B cell (primary cell): ENCODE measurements around the gene NTHL1. TPM values are rescaled to one million over a fixed set of nuclear protein-coding genes. Genes with fewer than 3 reads are reported as not detected.

Experiments used
- ATAC-seq: fragments of 200-7000 bp; cut with Tn5 transposase; one replicate; pipeline ENCODE4 v1.10.0; 2021; ENCODE audit warnings: low read depth, mild to moderate bottlenecking, moderate number of reproducible peaks, moderate library complexity
- CTCF ChIA-PET: fragments of 350-600 bp; sonication (Branson Sonifier 250); formaldehyde crosslinking; loops from one replicate; lab custom pipeline; 2021; ENCODE audit warnings: antibody characterized with exemption, inconsistent platforms; lab: Charles Lee
- POLR2A ChIA-PET: fragments of 350-600 bp; sonication (Branson Sonifier 250); formaldehyde crosslinking; loops from one replicate; lab custom pipeline; 2021; ENCODE audit warnings: antibody characterized with exemption; lab: Charles Lee
- DNase-seq: peaks from one replicate; pipeline ENCODE4 v3.0.0; 2013
- H2AFZ ChIP-seq: 2 replicates; pipeline ENCODE4 v1.6.1; 2012; ENCODE audit warnings: mild to moderate bottlenecking, low read depth, low read length; ENCODE audit not compliant: insufficient read depth, poor library complexity, severe bottlenecking
- H3K27ac ChIP-seq, 2 donors: 1 replicate in 1 of 2; 2 replicates in 1 of 2; pipeline ENCODE4 v1.5.1; 2012 to 2013; ENCODE audit warnings: low read length in 2 of 2, mild to moderate bottlenecking in 2 of 2, moderate library complexity in 1 of 2
- H3K27me3 ChIP-seq, 4 experiments: fragments of 200-600 bp in 1 of 4; sonication (generic) in 1 of 4; replicated peaks in 1 of 4; 1 replicate in 2 of 4; 2 replicates in 2 of 4; pipeline versions ENCODE4 v1.6.1 to v1.7.0; 2013 to 2016; ENCODE audit warnings: low read length in 3 of 4, mild to moderate bottlenecking in 2 of 4, mixed read lengths in 1 of 4, moderate library complexity in 1 of 4; ENCODE audit not compliant: insufficient read depth in 4 of 4, control insufficient read depth in 3 of 4; ENCODE audit errors: control extremely low read depth in 1 of 4
- H3K36me3 ChIP-seq, 2 experiments: replicated peaks in 1 of 2; 1 replicate in 1 of 2; 2 replicates in 1 of 2; pipeline versions ENCODE4 v1.6.1 to v1.7.1; 2013; ENCODE audit warnings: low read length in 1 of 2; ENCODE audit not compliant: insufficient read depth in 2 of 2, control insufficient read depth in 1 of 2; ENCODE audit errors: control extremely low read depth in 1 of 2, extremely low read depth in 1 of 2
- H3K4me1 ChIP-seq, 2 donors: fragments of 200-600 bp in 1 of 2; sonication (generic) in 1 of 2; 1 replicate in 1 of 2; 2 replicates in 1 of 2; pipeline versions ENCODE4 v1.5.1 to v1.6.1; 2013 to 2017; ENCODE audit warnings: low read length in 2 of 2; ENCODE audit not compliant: control insufficient read depth in 2 of 2, insufficient read depth in 2 of 2
- H3K4me2 ChIP-seq: replicated peaks from 2 replicates; pipeline ENCODE3; 2012; ENCODE audit warnings: mild to moderate bottlenecking, low read depth, low read length; ENCODE audit not compliant: poor library complexity, severe bottlenecking
- H3K4me3 ChIP-seq, 5 experiments: fragments of 200-600 bp in 1 of 5; sonication (generic) in 1 of 5; 1 replicate in 3 of 5; 2 replicates in 2 of 5; pipeline versions ENCODE4 v1.5.1 to v1.7.0; 2011 to 2016; ENCODE audit warnings: low read length in 4 of 5, mild to moderate bottlenecking in 4 of 5, low read depth in 2 of 5, control low read depth in 1 of 5, moderate library complexity in 1 of 5; ENCODE audit not compliant: insufficient read depth in 1 of 5; ENCODE audit errors: control extremely low read depth in 1 of 5, extremely low read depth in 1 of 5
- H3K79me2 ChIP-seq: fragments of 200-600 bp; sonication (generic); one replicate; pipeline ENCODE4 v1.6.0; 2016; ENCODE audit warnings: low read length; ENCODE audit not compliant: control insufficient read depth, insufficient read depth
- H3K9ac ChIP-seq: fragments of 200-600 bp; sonication (generic); 2 replicates; pipeline ENCODE4 v1.6.1; 2017; ENCODE audit warnings: mild to moderate bottlenecking, low read length, moderate library complexity
- H3K9me3 ChIP-seq, 3 donors: one replicate each; pipeline versions ENCODE4 v1.6.1 to v1.7.1; 2013; ENCODE audit warnings: low read length in 2 of 3; ENCODE audit not compliant: control insufficient read depth in 2 of 3, insufficient read depth in 1 of 3; ENCODE audit errors: control extremely low read depth in 1 of 3
- H4K20me1 ChIP-seq: 2 replicates; pipeline ENCODE4 v1.6.0; 2012; ENCODE audit warnings: mild to moderate bottlenecking, low read length; ENCODE audit not compliant: insufficient read depth, control insufficient read depth, poor library complexity, severe bottlenecking
- H3K27ac Mint-ChIP-seq: one replicate; pipeline ENCODE4 v1.8.0; 2021; ENCODE audit warnings: mixed read lengths
- H3K27me3 Mint-ChIP-seq: one replicate; pipeline ENCODE4 v1.8.0; 2021; ENCODE audit warnings: mixed read lengths
- H3K4me1 Mint-ChIP-seq: one replicate; pipeline ENCODE4 v1.8.0; 2021; ENCODE audit warnings: mixed read lengths
- H3K4me3 Mint-ChIP-seq: one replicate; pipeline ENCODE4 v1.8.0; 2021; ENCODE audit warnings: mixed read lengths
- H3K9me3 Mint-ChIP-seq: one replicate; pipeline ENCODE4 v1.8.0; 2022; ENCODE audit warnings: mixed read lengths; ENCODE audit not compliant: insufficient read depth
- EZH2 ChIP-seq: IDR thresholded peaks from 2 replicates; pipeline ENCODE4 v1.6.1; 2012; ENCODE audit warnings: borderline replicate concordance, low read depth, mild to moderate bottlenecking, moderate library complexity, low read length; ENCODE audit not compliant: insufficient read depth, poor library complexity, severe bottlenecking
- WGBS: methylation state at CpG from one replicate; pipeline ENCODE4 v1.1.5; 2013; ENCODE audit warnings: missing lambda C conversion rate; ENCODE audit not compliant: insufficient coverage; 5-methylcytosine and 5-hydroxymethylcytosine counted together
- intact Hi-C: fragments of 100-400 bp; cut with micrococcal nuclease; formaldehyde crosslinking; loops from one replicate; pipeline ENCODE4 v1.10.0; 2022
- polyA plus RNA-seq: library from polyadenylated mRNA; depleted of rRNA; stranded (reverse); fragments of >200 nt; gene quantifications from 2 replicates; pipeline ENCODE4 v1.2.3, GENCODE V29; 2012
- total RNA-seq, 2 donors: library from RNA; stranded (reverse); fragments of 120-200 nt in 1 of 2; gene quantifications; 1 replicate in 1 of 2; 2 replicates in 1 of 2; pipeline versions ENCODE4 v1.2.3 to v1.2.4, GENCODE V29; 2013 to 2022
- TF ChIP-seq, protein P1 (sequence below): fragments of 200-600 bp; IDR thresholded peaks from one replicate; pipeline ENCODE4 v1.8.0; 2022; ENCODE audit warnings: antibody characterized with exemption, mild to moderate bottlenecking

NTHL1 gene
- total and polyA plus RNA-seq, 2 donors (not counting 1 experiment from before 2014, with no cell fraction given) = 17.5 to 27.6 TPM

GRCh38 chr16:2079311-2079800, 31.7 kb upstream of the NTHL1 start:
- no peak overlapping the region for H3K9ac ChIP-seq
- Mint-ChIP-seq H3K4me3 (no peak overlapping the region), H3K9me3 (no peaks in the 10 kb centered on the region), H3K27ac (no peak overlapping the region), H3K4me1 (no peaks in the 10 kb centered on the region), H3K27me3 (no peaks in the 10 kb centered on the region)
- intact Hi-C loops = no loop called here
- DNase-seq (no peak), ATAC-seq (no peak)
- POLR2A ChIA-PET = interaction anchor here (0.6 kb wide), 1 partner anchor 1709 kb away, joined by 3 read pairs; the partner anchor contains the start of gene MRPL28
- H3K27ac ChIP-seq = no peak overlapping the region
- no peak overlapping the region for H3K4me3 ChIP-seq
- H3K27me3 ChIP-seq = no peaks in the 10 kb centered on the region
- H3K4me1 ChIP-seq = no peaks in the 10 kb centered on the region
- no peak overlapping the region for H3K4me2 ChIP-seq
- no peaks in the 10 kb centered on the region for H4K20me1 ChIP-seq
- no peak for TF ChIP-seq EZH2
- TF ChIP-seq, protein P1, sequence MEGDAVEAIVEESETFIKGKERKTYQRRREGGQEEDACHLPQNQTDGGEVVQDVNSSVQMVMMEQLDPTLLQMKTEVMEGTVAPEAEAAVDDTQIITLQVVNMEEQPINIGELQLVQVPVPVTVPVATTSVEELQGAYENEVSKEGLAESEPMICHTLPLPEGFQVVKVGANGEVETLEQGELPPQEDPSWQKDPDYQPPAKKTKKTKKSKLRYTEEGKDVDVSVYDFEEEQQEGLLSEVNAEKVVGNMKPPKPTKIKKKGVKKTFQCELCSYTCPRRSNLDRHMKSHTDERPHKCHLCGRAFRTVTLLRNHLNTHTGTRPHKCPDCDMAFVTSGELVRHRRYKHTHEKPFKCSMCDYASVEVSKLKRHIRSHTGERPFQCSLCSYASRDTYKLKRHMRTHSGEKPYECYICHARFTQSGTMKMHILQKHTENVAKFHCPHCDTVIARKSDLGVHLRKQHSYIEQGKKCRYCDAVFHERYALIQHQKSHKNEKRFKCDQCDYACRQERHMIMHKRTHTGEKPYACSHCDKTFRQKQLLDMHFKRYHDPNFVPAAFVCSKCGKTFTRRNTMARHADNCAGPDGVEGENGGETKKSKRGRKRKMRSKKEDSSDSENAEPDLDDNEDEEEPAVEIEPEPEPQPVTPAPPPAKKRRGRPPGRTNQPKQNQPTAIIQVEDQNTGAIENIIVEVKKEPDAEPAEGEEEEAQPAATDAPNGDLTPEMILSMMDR = no peak
- 98% methylated on average over 30 of the region's 30 CpGs for WGBS
- H2AFZ ChIP-seq = no peak overlapping the region
- peaks cover 0 to 32% of the 10 kb centered on the region in 2 experiments for H3K36me3 ChIP-seq
- H3K9me3 ChIP-seq = no peaks in the 10 kb centered on the region
- no peaks in the 10 kb centered on the region for H3K79me2 ChIP-seq
- CTCF ChIA-PET = no interaction called here

GRCh38 chr16:2078691-2079090, 31.1 kb upstream of the NTHL1 start:
- Histone ChIP-seq H3K4me3 (no peak overlapping the region), H3K27me3 (no peaks in the 10 kb centered on the region), H3K9me3 (no peaks in the 10 kb centered on the region), H4K20me1 (no peaks in the 10 kb centered on the region), H3K4me2 (no peak overlapping the region), H3K9ac (no peak overlapping the region), H3K79me2 (no peaks in the 10 kb centered on the region), H3K36me3 (peaks cover 0 to 35% of the 10 kb centered on the region in 2 experiments), H3K27ac (no peak overlapping the region), H2AFZ (no peak overlapping the region), H3K4me1 (no peaks in the 10 kb centered on the region)
- ATAC-seq (no peak), DNase-seq (no peak)
- 98% methylated on average over 23 of the region's 23 CpGs for WGBS
- Mint-ChIP-seq H3K4me3 (no peak overlapping the region), H3K9me3 (no peaks in the 10 kb centered on the region), H3K4me1 (no peaks in the 10 kb centered on the region), H3K27me3 (no peaks in the 10 kb centered on the region), H3K27ac (no peak overlapping the region)
- POLR2A ChIA-PET = interaction anchor here (0.6 kb wide), 1 partner anchor 1708 kb away, joined by 3 read pairs; the partner anchor contains the start of gene MRPL28
- TF ChIP-seq, protein P1 = no peak
- TF ChIP-seq EZH2 = no peak
- intact Hi-C loops = no loop called here
- CTCF ChIA-PET = no interaction called here
